ENCODE results near the gene AGBL1.

Gene AGBL1

DNA sequence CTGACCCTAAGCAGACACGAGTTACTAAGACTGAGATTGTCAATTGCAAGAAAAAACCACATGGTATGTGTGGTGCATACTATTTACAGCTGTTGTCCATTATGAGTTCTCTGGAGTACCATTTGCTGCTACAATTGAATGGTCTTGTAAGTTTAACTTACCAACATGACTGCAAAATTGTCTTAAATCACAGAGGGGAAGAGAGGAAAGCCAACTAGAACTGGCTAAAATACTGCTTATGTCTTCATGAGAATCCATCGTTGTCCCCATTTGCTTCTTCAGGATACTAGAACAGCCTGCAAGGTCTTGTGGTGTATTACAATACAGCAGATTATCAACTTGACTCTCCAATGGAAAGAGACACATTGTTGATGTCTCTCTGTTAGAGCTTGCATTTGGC lies 313.2 kb downstream of the AGBL1 start:
- TF ChIP-seq CTCF (IDR thresholded peaks at IDR 0.05; ENCODE audit: low read depth, low read length), result no peak
- no peak overlapping the region for H3K4me3 ChIP-seq (replicated peaks in 1 of 2; ENCODE audit: low read depth in 2 of 2, low read length in 2 of 2)
- no peak for DNase-seq (ENCODE audit: low read depth in 2 of 2)

GRCh38 chr15:86394866-86395265 lies 315.2 kb downstream of the AGBL1 start:
- H3K4me3 ChIP-seq (replicated peaks in 1 of 2; ENCODE audit: low read depth in 2 of 2, low read length in 2 of 2), result no peak overlapping the region
- TF ChIP-seq CTCF (IDR thresholded peaks at IDR 0.05; ENCODE audit: low read depth, low read length), result no peak
- no peak for DNase-seq (ENCODE audit: low read depth in 2 of 2)

DNA sequence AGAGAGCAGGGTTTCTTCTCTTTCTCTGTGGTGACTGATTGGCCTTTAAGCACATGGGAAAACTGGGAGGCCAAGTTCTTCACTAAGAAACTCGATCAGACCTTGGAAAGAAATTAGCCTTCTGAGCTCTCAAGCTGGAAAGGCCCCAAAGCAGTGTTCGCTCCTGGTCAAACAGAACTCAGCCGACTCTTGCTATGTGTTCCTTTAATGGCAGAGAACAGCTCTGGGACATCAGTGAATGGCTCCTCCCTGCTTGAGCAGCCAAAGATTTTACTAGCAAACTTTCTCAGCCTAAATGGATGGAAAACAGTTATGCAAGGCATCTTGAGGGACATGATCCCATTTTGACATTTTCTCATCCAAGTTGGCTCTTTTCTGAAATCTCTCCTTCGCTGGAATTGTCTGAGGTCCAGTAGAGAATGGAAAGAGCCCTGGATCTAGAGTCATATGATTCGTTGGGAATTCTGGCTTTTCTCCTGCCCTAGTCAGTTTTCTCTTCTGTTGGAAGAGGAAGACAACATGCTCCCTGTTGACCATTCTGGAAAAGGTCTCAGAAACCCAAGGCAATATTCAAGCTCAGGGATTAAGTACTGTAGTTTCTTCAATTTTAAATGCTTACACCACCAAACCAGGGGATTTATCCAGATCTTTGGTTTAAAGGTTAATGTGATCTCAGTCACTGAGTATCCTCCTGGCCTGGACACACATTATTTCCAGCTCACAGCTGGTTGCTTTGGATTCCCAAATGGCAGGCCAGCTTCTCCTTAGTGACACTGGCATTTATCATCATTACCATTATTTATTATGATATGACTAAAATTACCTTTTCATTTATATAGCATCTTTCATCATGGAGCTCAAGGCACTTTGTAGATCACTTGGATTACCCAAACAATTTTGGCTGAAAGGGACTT lies 319.6 kb downstream of the AGBL1 start:
- no peak overlapping the region for H3K4me3 ChIP-seq (replicated peaks in 1 of 2; ENCODE audit: low read depth in 2 of 2, low read length in 2 of 2)
- TF ChIP-seq CTCF (IDR thresholded peaks at IDR 0.05; ENCODE audit: low read depth, low read length), result no peak
- DNase-seq (ENCODE audit: low read depth in 2 of 2), result no peak

DNA sequence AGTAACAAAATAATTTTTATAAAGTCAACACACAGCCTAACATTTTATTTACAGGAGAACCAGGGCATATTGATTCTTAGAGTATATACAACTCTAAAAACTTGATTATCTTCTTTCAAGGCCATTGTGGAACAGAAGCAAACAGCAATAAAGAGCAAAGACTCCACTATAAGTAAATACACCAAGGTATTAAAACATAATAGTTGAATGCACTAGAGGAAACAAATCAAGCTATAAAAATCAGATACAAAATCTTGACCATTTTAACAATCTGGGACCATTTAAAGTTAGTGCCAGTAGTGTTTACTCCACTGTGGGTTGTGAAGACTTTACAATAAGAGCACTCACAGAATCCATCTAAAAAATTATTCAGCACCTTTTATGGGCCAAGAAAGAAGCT lies 323.6 kb downstream of the AGBL1 start:
- no peak for TF ChIP-seq CTCF (IDR thresholded peaks at IDR 0.05; ENCODE audit: low read depth, low read length)
- H3K4me3 ChIP-seq (replicated peaks in 1 of 2; ENCODE audit: low read depth in 2 of 2, low read length in 2 of 2), result no peak overlapping the region
- no peak for DNase-seq (ENCODE audit: low read depth in 2 of 2)

GRCh38 chr15:86403914-86404583 lies 324.4 kb downstream of the AGBL1 start:
- no peak for TF ChIP-seq CTCF (IDR thresholded peaks at IDR 0.05; ENCODE audit: low read depth, low read length)
- no peak overlapping the region for H3K4me3 ChIP-seq (replicated peaks in 1 of 2; ENCODE audit: low read depth in 2 of 2, low read length in 2 of 2)
- no peak for DNase-seq (ENCODE audit: low read depth in 2 of 2)

DNA sequence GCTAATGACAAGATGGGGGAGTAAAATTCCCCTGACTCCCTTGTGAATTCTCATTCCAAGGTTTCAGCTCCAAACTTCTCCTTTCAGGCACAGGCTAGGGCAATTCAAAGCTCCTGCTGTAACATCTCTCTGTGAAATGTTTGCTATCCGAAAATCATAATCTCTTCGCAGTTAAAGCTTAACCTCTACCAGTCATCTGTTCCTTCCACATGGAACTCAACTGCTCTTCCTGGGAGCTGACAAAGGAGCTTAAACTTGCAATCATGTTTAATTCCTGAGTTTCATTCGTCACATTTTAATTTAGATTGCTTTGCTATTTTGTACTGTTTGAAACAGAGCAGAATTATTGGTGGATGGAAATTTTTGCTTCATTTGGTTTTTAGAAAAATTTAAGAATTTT lies 328.6 kb downstream of the AGBL1 start:
- H3K4me3 ChIP-seq (replicated peaks in 1 of 2; ENCODE audit: low read depth in 2 of 2, low read length in 2 of 2), result no peak overlapping the region

More for the DNA sequence above, 328.6 kb downstream of the AGBL1 start:
- no peak for TF ChIP-seq CTCF (IDR thresholded peaks at IDR 0.05; ENCODE audit: low read depth, low read length)
- DNase-seq (ENCODE audit: low read depth in 2 of 2), result no peak
